ENCODE measurements around the gene A2ML1. TPM values are rescaled to one million over a fixed set of nuclear protein-coding genes. Genes with fewer than 3 reads are reported as not detected.

The A2ML1 gene
- total and polyA plus RNA-seq, 7 donors: 0.09 to 0.28 (median 0.11) TPM; not detected in 4

DNA sequence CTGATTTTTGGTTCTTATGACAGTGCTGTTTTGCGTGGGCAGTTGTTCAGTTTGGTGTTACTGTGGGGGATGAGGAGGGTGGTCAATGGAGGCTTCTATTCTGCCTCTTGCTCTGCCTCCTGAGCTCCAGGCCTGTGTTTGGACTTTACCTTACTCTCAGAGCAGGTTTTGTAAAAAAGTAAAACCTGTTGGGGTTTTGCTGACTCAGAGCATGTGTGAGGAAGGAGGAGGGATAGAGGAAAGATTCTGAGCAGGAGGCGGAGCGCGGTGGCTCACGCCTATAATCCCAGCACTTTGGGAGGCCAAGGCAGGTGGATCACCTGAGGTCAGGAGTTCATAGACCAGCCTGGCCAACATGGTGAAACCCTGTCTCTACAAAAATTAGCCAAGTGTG is 6.7 kb downstream of the A2ML1 start:
- Histone ChIP-seq H3K27me3 (ENCODE audit: insufficient read depth in 3 of 3, low read length in 2 of 3) (peaks cover 0 to 2% (median 0%) of the 10 kb centered on the region in 3 donors), H3K9me3 (peaks cover 7% of the 10 kb centered on the region), H3K36me3 (ENCODE audit: insufficient read depth in 1 of 2, low read depth in 1 of 2) (no peaks in the 10 kb centered on the region), H3K27ac (no peak overlapping the region), H3K4me3 (no peak overlapping the region), H3K4me1 (no peaks in the 10 kb centered on the region)
- no peak for DNase-seq
- TF ChIP-seq, protein P1, sequence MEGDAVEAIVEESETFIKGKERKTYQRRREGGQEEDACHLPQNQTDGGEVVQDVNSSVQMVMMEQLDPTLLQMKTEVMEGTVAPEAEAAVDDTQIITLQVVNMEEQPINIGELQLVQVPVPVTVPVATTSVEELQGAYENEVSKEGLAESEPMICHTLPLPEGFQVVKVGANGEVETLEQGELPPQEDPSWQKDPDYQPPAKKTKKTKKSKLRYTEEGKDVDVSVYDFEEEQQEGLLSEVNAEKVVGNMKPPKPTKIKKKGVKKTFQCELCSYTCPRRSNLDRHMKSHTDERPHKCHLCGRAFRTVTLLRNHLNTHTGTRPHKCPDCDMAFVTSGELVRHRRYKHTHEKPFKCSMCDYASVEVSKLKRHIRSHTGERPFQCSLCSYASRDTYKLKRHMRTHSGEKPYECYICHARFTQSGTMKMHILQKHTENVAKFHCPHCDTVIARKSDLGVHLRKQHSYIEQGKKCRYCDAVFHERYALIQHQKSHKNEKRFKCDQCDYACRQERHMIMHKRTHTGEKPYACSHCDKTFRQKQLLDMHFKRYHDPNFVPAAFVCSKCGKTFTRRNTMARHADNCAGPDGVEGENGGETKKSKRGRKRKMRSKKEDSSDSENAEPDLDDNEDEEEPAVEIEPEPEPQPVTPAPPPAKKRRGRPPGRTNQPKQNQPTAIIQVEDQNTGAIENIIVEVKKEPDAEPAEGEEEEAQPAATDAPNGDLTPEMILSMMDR (IDR thresholded peaks at IDR 0.05): no peak
- WGBS, 3 donors: 74 to 76% (median 75%) methylated on average over 5 of the region's 5 CpGs
- ATAC-seq: no peak
- intact Hi-C loops (cut with DNase I): loop anchor here in 1 of 2 donors (10.0 kb wide), 1 partner anchor 144 kb away; no protein-coding TSS in a partner anchor

DNA sequence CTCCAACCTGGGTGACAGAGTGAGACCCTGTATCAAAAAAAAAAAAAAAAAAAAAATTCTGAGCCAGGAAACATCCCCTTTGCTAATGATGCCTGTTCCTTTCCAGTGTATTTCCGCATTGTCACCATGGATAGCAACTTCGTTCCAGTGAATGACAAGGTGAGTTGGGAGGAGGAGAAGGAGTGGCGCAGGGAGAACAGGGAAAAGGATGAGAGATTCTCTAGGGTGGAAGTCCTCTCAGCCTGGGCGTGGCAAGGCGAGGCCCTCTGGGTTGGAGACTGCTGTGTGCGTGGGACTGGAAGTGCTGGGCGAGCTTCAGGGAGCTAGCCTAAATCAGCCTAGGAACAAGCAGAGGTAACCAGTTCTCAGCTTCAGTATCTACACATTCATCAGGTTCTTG is 7.2 kb downstream of the A2ML1 start:
- no peak overlapping the region for H3K4me3 ChIP-seq
- H3K9me3 ChIP-seq: peaks cover 7% of the 10 kb centered on the region
- intact Hi-C loops (cut with DNase I): loop anchor here in 1 of 2 donors (10.0 kb wide), 1 partner anchor 145 kb away; no protein-coding TSS in a partner anchor
- DNase-seq (no peak), ATAC-seq (no peak)
- no peak overlapping the region for H3K27ac ChIP-seq
- H3K36me3 ChIP-seq (ENCODE audit: insufficient read depth in 1 of 2, low read depth in 1 of 2): no peaks in the 10 kb centered on the region
- H3K4me1 ChIP-seq: no peaks in the 10 kb centered on the region
- TF ChIP-seq, protein P1 (IDR thresholded peaks at IDR 0.05): no peak
- WGBS, 3 donors: 87 to 92% (median 88%) methylated on average over 7 of the region's 7 CpGs
- peaks cover 0 to 2% (median 0%) of the 10 kb centered on the region in 3 donors for H3K27me3 ChIP-seq (ENCODE audit: insufficient read depth in 3 of 3, low read length in 2 of 3)

DNA sequence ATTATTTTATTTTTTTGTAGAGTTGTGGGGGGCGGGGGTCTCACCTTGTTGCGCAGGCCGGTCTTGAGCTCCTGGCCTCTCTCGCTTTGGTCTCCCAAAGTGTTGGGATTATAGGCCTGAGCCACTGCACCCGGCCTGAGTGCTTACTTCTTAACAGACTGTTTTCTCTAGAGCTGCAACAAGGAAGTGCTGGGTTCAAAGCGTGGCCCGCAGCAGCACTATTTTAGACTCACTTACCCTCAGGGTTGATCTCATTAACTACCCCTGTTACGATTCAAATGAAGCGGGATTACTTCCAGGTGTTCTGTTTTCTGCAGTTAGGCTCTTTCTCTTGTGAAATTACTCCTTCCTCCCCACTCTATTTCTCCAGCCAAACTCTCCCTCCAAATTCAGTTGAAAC is 8.7 kb downstream of the A2ML1 start:
- Histone ChIP-seq H3K9me3 (peaks cover 2% of the 10 kb centered on the region), H3K36me3 (ENCODE audit: insufficient read depth in 1 of 2, low read depth in 1 of 2) (no peaks in the 10 kb centered on the region), H3K27me3 (ENCODE audit: insufficient read depth in 3 of 3, low read length in 2 of 3) (peaks cover 0 to 2% (median 0%) of the 10 kb centered on the region in 3 donors), H3K27ac (no peak overlapping the region), H3K4me3 (no peak overlapping the region), H3K4me1 (no peaks in the 10 kb centered on the region)
- TF ChIP-seq, protein P1 (IDR thresholded peaks at IDR 0.05): no peak
- ATAC-seq: no peak
- 76 to 86% (median 84%) methylated on average over 9 of the region's 9 CpGs for WGBS, 3 donors
- intact Hi-C loops (cut with DNase I): no loop called here
- DNase-seq: no peak

DNA sequence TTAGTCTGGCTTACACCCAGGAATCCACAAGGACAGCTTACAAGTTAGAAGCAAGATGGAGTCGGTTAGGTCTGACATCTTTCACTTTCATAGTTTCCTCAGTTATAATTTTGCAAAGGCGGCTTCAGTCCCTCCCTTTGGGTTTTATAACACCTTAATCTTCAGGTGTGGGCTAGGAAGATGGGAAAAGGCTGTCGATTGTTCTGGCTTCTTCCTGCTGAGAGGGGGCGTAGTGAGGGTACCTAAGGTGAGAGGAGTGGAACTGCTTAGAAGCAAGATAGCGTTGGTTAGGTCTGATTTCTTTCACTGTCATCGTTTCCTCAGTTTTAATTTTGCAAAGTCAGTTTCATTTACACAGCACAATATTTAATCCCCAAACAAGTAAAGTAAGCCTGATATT is 10.1 kb downstream of the A2ML1 start:
- WGBS, 3 donors: 80 to 83% (median 81%) methylated on average over 6 of the region's 6 CpGs
- Histone ChIP-seq H3K4me1 (no peaks in the 10 kb centered on the region), H3K9me3 (no peaks in the 10 kb centered on the region), H3K27ac (no peak overlapping the region), H3K27me3 (ENCODE audit: insufficient read depth in 3 of 3, low read length in 2 of 3) (peaks cover 0 to 2% (median 0%) of the 10 kb centered on the region in 3 donors), H3K36me3 (ENCODE audit: insufficient read depth in 1 of 2, low read depth in 1 of 2) (no peaks in the 10 kb centered on the region), H3K4me3 (no peak overlapping the region)
- TF ChIP-seq, protein P1 (IDR thresholded peaks at IDR 0.05): no peak
- ATAC-seq (no peak), DNase-seq (no peak)
- intact Hi-C loops (cut with DNase I): no loop called here

DNA sequence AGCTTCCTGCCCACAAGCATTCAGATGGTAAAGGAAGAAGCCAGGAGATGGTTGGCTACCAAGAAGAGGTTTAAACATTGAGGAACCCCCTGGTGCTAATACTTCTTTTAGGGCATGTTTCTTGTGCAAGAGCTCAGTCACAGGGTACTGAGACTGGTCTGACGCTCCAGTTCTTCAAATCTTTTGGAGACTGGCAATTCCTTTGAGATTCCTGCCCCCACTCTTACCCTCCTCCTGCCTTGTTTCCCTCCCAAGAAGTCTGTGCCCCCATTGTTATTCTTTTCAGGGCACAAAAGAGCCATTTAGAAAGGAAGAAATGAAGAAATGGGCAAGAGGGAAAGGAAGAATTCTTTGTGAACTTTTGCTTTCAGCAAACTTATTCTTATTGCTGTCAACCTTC is 11.8 kb downstream of the A2ML1 start:
- DNase-seq (no peak), ATAC-seq (no peak)
- TF ChIP-seq, protein P1 (IDR thresholded peaks at IDR 0.05): no peak
- Histone ChIP-seq H3K36me3 (ENCODE audit: insufficient read depth in 1 of 2, low read depth in 1 of 2) (no peaks in the 10 kb centered on the region), H3K27me3 (ENCODE audit: insufficient read depth in 3 of 3, low read length in 2 of 3) (no peaks in the 10 kb centered on the region), H3K4me3 (no peak overlapping the region), H3K27ac (no peak overlapping the region), H3K9me3 (no peaks in the 10 kb centered on the region), H3K4me1 (no peaks in the 10 kb centered on the region)
- WGBS, 3 donors: 28 to 64% (median 42%) methylated on average over 1 of the region's 1 CpG
- intact Hi-C loops (cut with DNase I): no loop called here
